GM12865 (cell line): Measurements from ENCODE around the gene ALG5.

Experiments used
- DNase-seq: peaks from one replicate; pipeline ENCODE4 v3.0.0; 2010; ENCODE audit warnings: low read depth
- H3K4me3 ChIP-seq: 2 replicates; pipeline ENCODE4 v1.5.1; 2011; ENCODE audit warnings: mild to moderate bottlenecking, low read depth, low read length, control low read depth
- CTCF ChIP-seq: IDR thresholded peaks from 2 replicates; pipeline ENCODE4 v1.5.1; 2011; ENCODE audit warnings: low read length, control low read depth, low read depth, inconsistent platforms; ENCODE audit not compliant: insufficient read depth; ENCODE audit errors: missing control alignments

ALG5 gene

GRCh38 chr13:37029617-37030016 is 30.5 kb upstream of the ALG5 start:
- no peak for DNase-seq
- no peak for TF ChIP-seq CTCF
- H3K4me3 ChIP-seq = no peak overlapping the region

- no peak for DNase-seq
- no peak for TF ChIP-seq CTCF
- H3K4me3 ChIP-seq = no peak overlapping the region
Observed at GRCh38 chr13:37027639-37028038, 28.5 kb upstream of the ALG5 start.

DNA sequence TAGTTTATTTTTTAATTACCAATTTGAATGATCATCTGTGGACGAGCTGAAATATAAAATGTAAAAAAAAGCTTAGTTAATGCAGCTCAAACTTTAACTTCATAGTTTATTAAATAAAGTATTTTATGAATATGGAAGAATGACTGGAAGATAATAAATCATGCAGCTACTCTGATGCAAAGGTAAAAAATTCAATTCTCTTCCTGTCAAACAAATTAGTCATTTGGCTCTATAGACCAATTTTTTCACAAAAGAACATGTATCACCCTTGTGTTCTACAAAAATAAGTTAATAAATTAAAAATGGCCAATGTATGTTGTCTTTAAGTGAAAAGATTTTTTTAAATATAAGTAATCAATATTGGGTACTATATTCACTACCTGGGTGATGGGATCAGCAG is 27.6 kb upstream of the ALG5 start:
- no peak overlapping the region for H3K4me3 ChIP-seq
- TF ChIP-seq CTCF = no peak
- DNase-seq = no peak

DNA sequence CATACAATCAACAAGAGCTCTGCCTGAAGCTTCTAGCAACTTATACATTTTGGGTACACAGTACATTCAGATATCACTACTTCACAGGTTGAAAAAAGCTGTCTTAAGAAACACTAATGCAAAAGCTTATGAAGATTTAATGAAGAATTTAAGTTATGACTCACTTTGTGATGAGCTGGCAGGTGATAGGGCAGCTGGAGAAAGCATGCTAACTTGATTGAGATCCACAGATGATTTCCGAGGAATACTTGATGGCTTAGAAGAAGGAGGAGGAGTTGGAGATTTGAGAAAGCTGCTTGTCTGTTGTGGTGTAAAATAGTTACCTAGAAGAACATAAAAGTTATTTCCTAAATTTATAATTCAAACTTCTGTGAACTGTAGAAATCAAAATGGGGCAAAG is 24.7 kb upstream of the ALG5 start:
- no peak overlapping the region for H3K4me3 ChIP-seq
- no peak for DNase-seq
- no peak for TF ChIP-seq CTCF

- no peak for DNase-seq
- no peak for TF ChIP-seq CTCF
- no peak overlapping the region for H3K4me3 ChIP-seq
Observed at GRCh38 chr13:37014609-37015008, 15.5 kb upstream of the ALG5 start.

DNA sequence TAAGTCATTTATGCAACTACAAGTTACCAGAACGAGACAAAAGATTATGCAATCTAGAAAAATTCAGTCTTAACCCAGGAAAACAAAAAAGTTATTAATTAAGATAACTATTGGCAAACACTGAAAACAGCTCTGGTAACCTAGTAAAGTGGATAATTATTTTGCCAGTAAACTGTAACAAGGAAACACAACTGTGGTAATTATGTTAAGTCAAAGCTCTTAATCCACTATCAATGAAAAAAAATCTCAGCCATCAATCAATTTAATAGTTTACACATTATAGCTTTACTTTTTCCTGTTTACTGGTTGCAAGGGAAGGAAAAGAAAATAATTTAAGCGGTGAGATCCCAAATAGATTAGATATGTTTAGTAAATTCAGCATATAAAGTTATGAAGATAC is 12.6 kb upstream of the ALG5 start:
- no peak for TF ChIP-seq CTCF
- no peak overlapping the region for H3K4me3 ChIP-seq
- no peak for DNase-seq

- no peak overlapping the region for H3K4me3 ChIP-seq
- no peak for DNase-seq
- no peak for TF ChIP-seq CTCF
Observed at GRCh38 chr13:37011002-37011401, 11.9 kb upstream of the ALG5 start.
